WTC11 (cell line): Measurements from ENCODE around the gene ODAD3. TPM values are rescaled to one million over a fixed set of nuclear protein-coding genes. Genes with fewer than 3 reads are reported as not detected.
A peak's percentile ranks its signal among the peaks of the same experiment; 100 is the strongest.

ENCODE experiments used
- ATAC-seq: fragments of 200-7000 bp; cut with Tn5 transposase; 2 replicates; pipeline ENCODE4 v1.10.0; 2021; ENCODE audit warnings: mild to moderate bottlenecking, moderate library complexity
- CTCF ChIA-PET: fragments of 300-600 bp; sonication (Branson Sonifier 250); formaldehyde crosslinking; loops from one replicate; lab custom pipeline; 2021; ENCODE audit warnings: antibody characterized with exemption; lab: Charles Lee
- POLR2A ChIA-PET: fragments of 350-600 bp; sonication (Branson Sonifier 250); formaldehyde crosslinking; loops from one replicate; lab custom pipeline; 2021; ENCODE audit warnings: antibody characterized with exemption; lab: Charles Lee
- DNase-seq: peaks from one replicate; pipeline ENCODE4 v3.0.0; 2021; ENCODE audit warnings: low spot score
- H3K27ac Mint-ChIP-seq: 2 replicates; pipeline ENCODE4 v1.8.0; 2021; ENCODE audit warnings: mixed read lengths
- H3K27me3 Mint-ChIP-seq: 2 replicates; pipeline ENCODE4 v1.8.0; 2021; ENCODE audit warnings: low read depth, mild to moderate bottlenecking, moderate library complexity, mixed read lengths
- H3K36me3 Mint-ChIP-seq: 2 replicates; pipeline ENCODE4 v1.8.0; 2021; ENCODE audit warnings: mixed read lengths
- H3K4me1 Mint-ChIP-seq: 2 replicates; pipeline ENCODE4 v1.8.0; 2022; ENCODE audit warnings: mixed read lengths
- H3K4me3 Mint-ChIP-seq: 2 replicates; pipeline ENCODE4 v1.8.0; 2021; ENCODE audit warnings: mild to moderate bottlenecking, moderate library complexity, mixed read lengths
- H3K9me3 Mint-ChIP-seq: 2 replicates; pipeline ENCODE4 v1.8.0; 2021; ENCODE audit warnings: mixed read lengths
- AFF4 ChIP-seq: sonication (generic); formaldehyde crosslinking; IDR thresholded peaks from 2 replicates; pipeline ENCODE4 v1.8.1; 2023; ENCODE audit warnings: mild to moderate bottlenecking, missing genetic modification reagents, borderline replicate concordance
- CBFB ChIP-seq: sonication (generic); formaldehyde crosslinking; IDR thresholded peaks from 2 replicates; pipeline ENCODE4 v1.8.1; 2022; ENCODE audit warnings: mild to moderate bottlenecking, low read depth, missing genetic modification reagents
- CTCF ChIP-seq: fragments of 200-600 bp; IDR thresholded peaks from 2 replicates; pipeline ENCODE4 v1.8.0; 2022; ENCODE audit warnings: antibody characterized with exemption
- E2F1 ChIP-seq: sonication (generic); formaldehyde crosslinking; IDR thresholded peaks from 2 replicates; pipeline ENCODE4 v1.8.0; 2022; ENCODE audit warnings: mild to moderate bottlenecking, missing genetic modification reagents
- E2F5 ChIP-seq: sonication (generic); formaldehyde crosslinking; IDR thresholded peaks from 2 replicates; pipeline ENCODE4 v1.8.1; 2022; ENCODE audit warnings: mild to moderate bottlenecking, moderate library complexity, missing genetic modification reagents
- ELF4 ChIP-seq: sonication (generic); formaldehyde crosslinking; IDR thresholded peaks from 2 replicates; pipeline ENCODE4 v1.8.1; 2022; ENCODE audit warnings: low read depth, mild to moderate bottlenecking, moderate library complexity, missing genetic modification reagents
- ESRRA ChIP-seq: sonication (generic); formaldehyde crosslinking; IDR thresholded peaks from 2 replicates; pipeline ENCODE4 v1.8.1; 2022; ENCODE audit warnings: mild to moderate bottlenecking, missing genetic modification reagents, borderline replicate concordance
- GTF2I ChIP-seq: fragments of 250-450 bp; sonication (Bioruptor Pico); conservative IDR thresholded peaks from 2 replicates; pipeline ENCODE4 v1.4.0; 2021; ENCODE audit warnings: mild to moderate bottlenecking
- HMGA2 ChIP-seq: fragments of 250-450 bp; sonication (Bioruptor Pico); IDR thresholded peaks from 2 replicates; pipeline ENCODE4 v1.4.0; 2021; ENCODE audit warnings: mild to moderate bottlenecking, moderate library complexity
- JAZF1 ChIP-seq: fragments of 250-450 bp; sonication (Bioruptor Pico); IDR thresholded peaks from 2 replicates; pipeline ENCODE4 v1.9.0; 2021; ENCODE audit warnings: moderate library complexity, mild to moderate bottlenecking, inconsistent platforms
- MYBL2 ChIP-seq: sonication (generic); formaldehyde crosslinking; IDR thresholded peaks from 2 replicates; pipeline ENCODE4 v1.8.1; 2023; ENCODE audit warnings: mild to moderate bottlenecking, moderate library complexity, missing genetic modification reagents
- NFATC4 ChIP-seq: fragments of 250-450 bp; sonication (Bioruptor Pico); IDR thresholded peaks from 2 replicates; pipeline ENCODE4 v1.9.0; 2021; ENCODE audit warnings: mild to moderate bottlenecking
- NR1H2 ChIP-seq: sonication (generic); formaldehyde crosslinking; IDR thresholded peaks from 2 replicates; pipeline ENCODE4 v1.9.0; 2021; ENCODE audit warnings: mild to moderate bottlenecking, moderate library complexity, missing genetic modification reagents
- NR2C2 ChIP-seq: sonication (generic); formaldehyde crosslinking; IDR thresholded peaks from 2 replicates; pipeline ENCODE4 v1.8.0; 2022; ENCODE audit warnings: mild to moderate bottlenecking, missing genetic modification reagents
- PRRX2 ChIP-seq: fragments of 250-450 bp; sonication (Bioruptor Pico); IDR thresholded peaks from 2 replicates; pipeline ENCODE4 v1.8.0; 2021; ENCODE audit warnings: mild to moderate bottlenecking
- RORB ChIP-seq: fragments of 250-450 bp; sonication (Bioruptor Pico); IDR thresholded peaks from 2 replicates; pipeline ENCODE4 v1.9.0; 2021; ENCODE audit warnings: mild to moderate bottlenecking
- SOX15 ChIP-seq: fragments of 250-450 bp; sonication (Bioruptor Pico); IDR thresholded peaks from 2 replicates; pipeline ENCODE4 v1.9.0; 2021; ENCODE audit warnings: mild to moderate bottlenecking
- STAT6 ChIP-seq: sonication (generic); formaldehyde crosslinking; conservative IDR thresholded peaks from 2 replicates; pipeline ENCODE4 v1.8.1; 2023; ENCODE audit warnings: mild to moderate bottlenecking, low read depth, missing genetic modification reagents, moderate library complexity
- USF1 ChIP-seq: sonication (generic); formaldehyde crosslinking; IDR thresholded peaks from 2 replicates; pipeline ENCODE4 v1.8.0; 2022; ENCODE audit warnings: mild to moderate bottlenecking, missing genetic modification reagents
- ZBTB21 ChIP-seq: sonication (generic); formaldehyde crosslinking; IDR thresholded peaks from 2 replicates; pipeline ENCODE4 v1.8.1; 2023; ENCODE audit warnings: mild to moderate bottlenecking, missing genetic modification reagents, borderline replicate concordance
- total RNA-seq: library from RNA; stranded (reverse); gene quantifications from 3 replicates; pipeline ENCODE4 v1.2.3, GENCODE V29; 2021
- TF ChIP-seq, protein P1 (sequence below): sonication (generic); formaldehyde crosslinking; IDR thresholded peaks from 2 replicates; pipeline ENCODE4 v1.8.0; 2023; ENCODE audit warnings: missing genetic modification reagents
- TF ChIP-seq, protein P2 (sequence below): sonication (generic); formaldehyde crosslinking; IDR thresholded peaks from 2 replicates; pipeline ENCODE4 v1.8.1; 2023; ENCODE audit warnings: mild to moderate bottlenecking, missing genetic modification reagents, moderate library complexity
- TF ChIP-seq, protein P3 (sequence below): sonication (generic); formaldehyde crosslinking; IDR thresholded peaks from 2 replicates; pipeline ENCODE4 v1.8.1; 2023; ENCODE audit warnings: mild to moderate bottlenecking, missing genetic modification reagents, moderate library complexity

Gene ODAD3
- total RNA-seq, 1 experiment from 2014 or later, result 4.1 TPM

DNA sequence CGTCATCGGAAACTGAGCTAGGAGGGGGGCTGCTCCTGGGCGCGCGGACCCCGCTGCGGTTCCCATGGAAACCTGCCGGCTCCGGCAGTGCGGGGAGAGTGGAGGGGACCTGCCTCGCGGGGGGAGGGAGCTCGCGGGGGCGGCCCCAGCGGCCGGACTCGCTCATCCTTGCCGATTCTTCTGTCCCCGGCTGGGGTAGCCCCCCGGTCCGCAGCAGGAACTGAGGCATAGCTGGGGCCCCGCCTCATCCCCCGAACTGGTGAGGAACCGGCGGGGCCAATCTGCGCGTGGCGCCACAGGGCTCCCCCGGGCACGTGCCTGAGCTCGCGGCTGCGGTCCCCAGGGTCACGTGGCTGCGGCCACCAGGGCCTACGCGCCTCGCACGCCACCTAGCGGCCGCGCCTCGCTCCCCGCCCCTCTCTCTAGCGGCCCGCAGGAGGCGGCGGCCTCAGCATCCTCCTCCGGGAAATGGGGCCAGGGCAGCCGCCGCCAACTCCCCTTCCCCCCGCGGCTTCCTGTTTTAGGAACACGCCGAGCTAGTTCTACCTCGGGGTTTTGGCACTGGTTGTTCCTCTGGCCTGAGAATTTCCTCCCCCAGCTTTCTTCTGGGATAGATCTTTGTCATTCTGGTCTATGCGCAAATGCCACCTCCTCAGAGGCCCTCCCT, 47.6 kb upstream of the ODAD3 start:
- ChIA-PET POLR2A (interaction anchor here (0.5 to 1.3 kb wide), 5 partner anchors 30 to 114 kb away, joined by 3 to 8 read pairs (median 3); partner anchors contain the start of gene RGL3), CTCF (interaction anchor here (0.6 to 3.1 kb wide), 47 partner anchors 9 to 341 kb away, joined by 3 to 37 read pairs (median 5); partner anchors contain the start of genes ACP5, CCDC159, ECSIT and ELOF1)
- peak; percentile 89 for DNase-seq
- Mint-ChIP-seq H3K27me3 (peaks cover 48% of the 10 kb centered on the region), H3K9me3 (no peaks in the 10 kb centered on the region), H3K36me3 (no peaks in the 10 kb centered on the region), H3K4me3 (peak overlapping the region; percentile 62), H3K4me1 (peaks cover 13% of the 10 kb centered on the region), H3K27ac (no peak overlapping the region)
- ATAC-seq, result peak; percentile 8; the same call in 1 of the 2 replicates
- peak; percentile 10; the same call in 1 of the 2 replicates for TF ChIP-seq NFATC4
- TF ChIP-seq, protein P1, sequence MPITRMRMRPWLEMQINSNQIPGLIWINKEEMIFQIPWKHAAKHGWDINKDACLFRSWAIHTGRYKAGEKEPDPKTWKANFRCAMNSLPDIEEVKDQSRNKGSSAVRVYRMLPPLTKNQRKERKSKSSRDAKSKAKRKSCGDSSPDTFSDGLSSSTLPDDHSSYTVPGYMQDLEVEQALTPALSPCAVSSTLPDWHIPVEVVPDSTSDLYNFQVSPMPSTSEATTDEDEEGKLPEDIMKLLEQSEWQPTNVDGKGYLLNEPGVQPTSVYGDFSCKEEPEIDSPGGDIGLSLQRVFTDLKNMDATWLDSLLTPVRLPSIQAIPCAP (CRISPR knock-in tag), result peak; percentile 96
- peak; percentile 99 for TF ChIP-seq USF1 (CRISPR knock-in tag)
- TF ChIP-seq NR1H2 (CRISPR knock-in tag), result no peak
- TF ChIP-seq ESRRA, result peak; percentile 97
- TF ChIP-seq, protein P2, sequence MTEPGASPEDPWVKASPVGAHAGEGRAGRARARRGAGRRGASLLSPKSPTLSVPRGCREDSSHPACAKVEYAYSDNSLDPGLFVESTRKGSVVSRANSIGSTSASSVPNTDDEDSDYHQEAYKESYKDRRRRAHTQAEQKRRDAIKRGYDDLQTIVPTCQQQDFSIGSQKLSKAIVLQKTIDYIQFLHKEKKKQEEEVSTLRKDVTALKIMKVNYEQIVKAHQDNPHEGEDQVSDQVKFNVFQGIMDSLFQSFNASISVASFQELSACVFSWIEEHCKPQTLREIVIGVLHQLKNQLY, result 0 out of 2 replicates have a peak, but pooled peaks have one; percentile 89
- peak; percentile 92 for TF ChIP-seq MYBL2 (CRISPR knock-in tag)
- TF ChIP-seq RORB (CRISPR knock-in tag), result no peak
- TF ChIP-seq, protein P3, sequence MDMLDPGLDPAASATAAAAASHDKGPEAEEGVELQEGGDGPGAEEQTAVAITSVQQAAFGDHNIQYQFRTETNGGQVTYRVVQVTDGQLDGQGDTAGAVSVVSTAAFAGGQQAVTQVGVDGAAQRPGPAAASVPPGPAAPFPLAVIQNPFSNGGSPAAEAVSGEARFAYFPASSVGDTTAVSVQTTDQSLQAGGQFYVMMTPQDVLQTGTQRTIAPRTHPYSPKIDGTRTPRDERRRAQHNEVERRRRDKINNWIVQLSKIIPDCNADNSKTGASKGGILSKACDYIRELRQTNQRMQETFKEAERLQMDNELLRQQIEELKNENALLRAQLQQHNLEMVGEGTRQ (CRISPR knock-in tag), result peak; percentile 98
- TF ChIP-seq HMGA2 (CRISPR knock-in tag), result no peak
- TF ChIP-seq ELF4 (CRISPR knock-in tag), result peak; percentile 90; the same call in 1 of the 2 replicates
- TF ChIP-seq GTF2I (CRISPR knock-in tag), result peak; percentile 97
- no peak for TF ChIP-seq JAZF1 (CRISPR knock-in tag)
- no peak for TF ChIP-seq SOX15 (CRISPR knock-in tag)
- peak; percentile 91; the same call in 1 of the 2 replicates for TF ChIP-seq CBFB (CRISPR knock-in tag)
- 0 out of 2 replicates have a peak, but pooled peaks have one; percentile 29 for TF ChIP-seq AFF4 (CRISPR knock-in tag)
- peak; percentile 84 for TF ChIP-seq PRRX2 (CRISPR knock-in tag)
- peak; percentile 86 for TF ChIP-seq E2F5
- TF ChIP-seq NR2C2, result 0 out of 2 replicates have a peak, but pooled peaks have one; percentile 50
- TF ChIP-seq CTCF, result peak; percentile 97
- TF ChIP-seq ZBTB21 (CRISPR knock-in tag), result peak; percentile 93
- TF ChIP-seq E2F1 (CRISPR knock-in tag), result peak; percentile 93; the same call in 1 of the 2 replicates
- TF ChIP-seq STAT6 (CRISPR knock-in tag), result no peak
